BE2C (cell line): Measurements from ENCODE around the gene ACTBL2.
"Not testable (repeated sequence)": the region's sequence is repeated elsewhere in the genome, so short reads cannot be mapped to it uniquely, and the experiment has no call there.

Experiments used
- DNase-seq: peaks from one replicate; pipeline ENCODE4 v3.0.0-alpha.2; 2020
- H3K27me3 ChIP-seq: fragments of 250-450 bp; sonication (Bioruptor Pico); 2 replicates; pipeline ENCODE4 v1.5.1; 2020; ENCODE audit warnings: mild to moderate bottlenecking
- H3K36me3 ChIP-seq: fragments of 250-450 bp; sonication (Bioruptor Pico); 2 replicates; pipeline ENCODE4 v1.5.1; 2020; ENCODE audit warnings: mild to moderate bottlenecking
- H3K4me1 ChIP-seq: fragments of 250-450 bp; sonication (Bioruptor Pico); 2 replicates; pipeline ENCODE4 v1.5.1; 2020
- H3K4me3 ChIP-seq: 2 replicates; pipeline ENCODE4 v1.5.1; 2011; ENCODE audit warnings: low read depth, low read length
- H3K9me3 ChIP-seq: fragments of 250-450 bp; sonication (Bioruptor Pico); 2 replicates; pipeline ENCODE4 v1.5.1; 2020
- CTCF ChIP-seq: IDR thresholded peaks from 2 replicates; pipeline ENCODE4 v1.5.1; 2012; ENCODE audit warnings: mild to moderate bottlenecking, low read depth, low read length

The ACTBL2 gene

DNA sequence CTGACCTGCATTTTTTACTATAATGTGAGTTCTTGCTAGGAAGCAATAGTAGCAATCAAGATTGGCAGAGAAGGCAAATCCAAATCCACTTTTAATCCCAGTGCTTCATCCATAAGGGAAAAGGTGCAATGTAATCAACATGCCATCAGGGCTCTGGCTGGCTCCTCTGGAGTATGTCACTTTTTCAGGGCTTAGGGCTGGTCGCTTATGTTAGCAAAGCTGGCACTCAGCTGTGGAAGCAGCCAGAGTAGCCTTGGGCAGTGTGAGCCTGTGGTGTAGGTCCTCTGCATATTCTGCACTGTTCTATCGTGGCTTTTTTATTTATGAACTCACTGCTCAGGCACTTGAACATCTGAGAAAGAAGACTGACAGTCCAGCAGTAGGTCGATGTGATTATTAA is 16.1 kb downstream of the ACTBL2 start:
- no peaks in the 10 kb centered on the region for H3K9me3 ChIP-seq
- no peaks in the 10 kb centered on the region for H3K4me1 ChIP-seq
- no peak for TF ChIP-seq CTCF
- H3K36me3 ChIP-seq, result no peaks in the 10 kb centered on the region
- no peaks in the 10 kb centered on the region for H3K27me3 ChIP-seq
- DNase-seq, result no peak
- no peak overlapping the region for H3K4me3 ChIP-seq

- not testable (repeated sequence) for H3K4me1 ChIP-seq, H3K27me3 ChIP-seq, DNase-seq, H3K36me3 ChIP-seq, H3K9me3 ChIP-seq, H3K4me3 ChIP-seq
Observed at GRCh38 chr5:57460056-57460455, 22.6 kb downstream of the ACTBL2 start.

- DNase-seq, result no peak
- no peaks in the 10 kb centered on the region for H3K9me3 ChIP-seq
- H3K4me3 ChIP-seq, result no peak overlapping the region
- no peaks in the 10 kb centered on the region for H3K36me3 ChIP-seq
- TF ChIP-seq CTCF, result no peak
- no peaks in the 10 kb centered on the region for H3K27me3 ChIP-seq
- no peaks in the 10 kb centered on the region for H3K4me1 ChIP-seq
Observed at GRCh38 chr5:57458443-57458842, 24.2 kb downstream of the ACTBL2 start.

DNA sequence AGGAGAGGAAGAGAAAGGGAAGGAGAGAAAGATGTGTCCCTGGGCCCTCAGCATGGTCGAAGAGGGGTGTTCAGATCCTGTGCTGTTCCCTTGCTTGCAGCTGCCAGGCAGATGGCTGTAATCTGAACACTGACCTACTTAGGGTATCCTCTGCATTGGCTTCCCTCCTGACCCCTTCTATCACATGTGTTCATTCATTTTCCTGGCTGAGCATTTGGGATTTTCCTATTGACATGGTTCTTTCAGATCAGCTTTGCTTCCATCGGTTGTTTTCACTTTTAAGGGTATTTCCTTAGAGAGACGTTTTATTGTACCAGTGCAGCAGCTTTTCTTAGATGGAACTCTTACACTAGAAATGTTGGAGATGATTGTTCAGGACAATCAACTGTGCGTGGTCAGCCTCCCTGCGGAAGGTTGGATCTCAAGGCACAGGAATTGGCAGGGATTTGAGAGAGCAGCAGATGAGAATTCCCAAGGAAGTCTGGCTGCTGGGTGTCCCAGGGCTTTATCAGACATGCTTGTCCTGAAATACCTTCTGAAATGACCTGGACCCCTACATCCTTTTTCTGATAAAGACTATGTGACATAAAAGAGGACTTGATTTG is 26.0 kb downstream of the ACTBL2 start:
- Histone ChIP-seq H3K4me3 (no peak overlapping the region), H3K9me3 (no peaks in the 10 kb centered on the region), H3K27me3 (no peaks in the 10 kb centered on the region), H3K36me3 (no peaks in the 10 kb centered on the region), H3K4me1 (peaks cover 3% of the 10 kb centered on the region; the same call in 1 of the 2 replicates)
- DNase-seq, result no peak
- no peak for TF ChIP-seq CTCF

DNA sequence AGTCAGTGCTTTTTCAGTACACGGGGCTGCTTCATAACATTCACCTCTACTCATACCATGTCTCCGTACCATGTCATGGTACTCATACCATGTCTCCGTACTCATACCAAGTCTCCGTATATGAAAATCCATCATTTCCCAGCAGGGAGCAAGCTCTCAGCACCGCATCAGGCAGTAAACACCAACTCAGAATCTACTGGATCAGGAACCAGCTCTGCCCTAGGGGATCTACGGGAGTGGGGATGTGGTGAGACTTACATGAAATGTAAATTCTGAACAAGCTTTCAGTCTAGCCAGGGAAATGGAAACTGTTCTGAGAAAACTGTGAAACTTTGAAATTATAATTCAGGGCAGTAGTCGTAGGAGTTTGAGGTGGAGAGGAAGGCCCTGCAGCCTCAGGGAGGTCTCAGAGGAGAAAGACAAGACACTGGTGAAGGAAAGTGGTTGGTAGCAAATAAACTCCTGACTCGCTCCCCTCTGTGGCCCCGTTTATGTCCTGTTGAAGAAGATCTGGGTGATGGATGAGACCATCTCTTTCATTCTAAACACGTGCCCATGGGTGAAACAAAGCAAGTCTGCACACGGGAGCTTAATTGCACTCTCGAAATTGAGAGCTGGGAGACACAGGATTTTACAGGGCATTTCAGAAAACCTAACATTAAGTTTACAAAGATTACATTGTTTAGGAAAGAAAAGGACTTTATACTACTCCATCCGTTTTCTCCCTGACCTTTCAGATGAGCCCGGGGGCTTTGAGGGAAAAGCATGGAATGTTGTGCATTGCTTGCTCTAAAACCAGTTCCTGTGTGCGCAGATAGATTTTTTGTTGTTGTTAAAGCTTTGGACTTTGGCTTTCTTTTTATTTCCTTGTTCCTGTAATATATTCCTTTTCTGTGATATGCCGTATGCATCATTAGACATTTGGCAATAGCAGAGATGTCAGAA is 26.8 kb downstream of the ACTBL2 start:
- Histone ChIP-seq H3K4me1 (peaks cover 3% of the 10 kb centered on the region; the same call in 1 of the 2 replicates), H3K4me3 (no peak overlapping the region)
- no peak for DNase-seq

DNA sequence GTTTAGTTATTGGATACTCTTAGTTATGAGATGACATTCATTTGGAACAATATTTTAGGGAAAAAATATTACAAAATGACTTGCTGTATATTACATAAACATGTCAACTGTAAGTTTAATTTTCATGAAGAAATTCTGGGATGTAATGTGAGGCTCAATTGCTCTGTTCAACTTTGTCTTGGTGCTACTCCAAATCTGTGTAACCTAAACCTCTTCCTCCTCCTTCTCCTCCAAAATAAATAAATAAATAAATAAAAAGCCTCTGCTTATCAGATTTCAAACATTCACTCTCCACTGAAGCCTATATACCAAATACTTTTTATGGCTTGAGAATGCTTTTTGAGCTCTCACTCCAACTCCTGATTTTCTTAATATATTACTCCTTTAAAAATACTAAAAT is 27.7 kb downstream of the ACTBL2 start:
- no peaks in the 10 kb centered on the region for H3K9me3 ChIP-seq
- H3K4me3 ChIP-seq, result no peak overlapping the region
- DNase-seq, result no peak
- no peak for TF ChIP-seq CTCF
- no peaks in the 10 kb centered on the region for H3K27me3 ChIP-seq
- no peaks in the 10 kb centered on the region for H3K36me3 ChIP-seq
- peaks cover 3% of the 10 kb centered on the region; the same call in 1 of the 2 replicates for H3K4me1 ChIP-seq

More for the DNA sequence above, 26.8 kb downstream of the ACTBL2 start:
- TF ChIP-seq CTCF, result no peak
- Histone ChIP-seq H3K9me3 (no peaks in the 10 kb centered on the region), H3K36me3 (no peaks in the 10 kb centered on the region), H3K27me3 (no peaks in the 10 kb centered on the region)
